Astrocyte of the spinal cord (primary cell): ENCODE data around the gene ECHS1.
"Not testable (repeated sequence)": the region's sequence is repeated elsewhere in the genome, so short reads cannot be mapped to it uniquely, and the experiment has no call there.

Source experiments
- DNase-seq: peaks from one replicate; pipeline ENCODE4 v3.0.0; 2011; ENCODE audit warnings: low read depth, low spot score
- H3K4me3 ChIP-seq: 2 replicates; pipeline ENCODE4 v1.5.1; 2011; ENCODE audit warnings: low read depth, mild to moderate bottlenecking, low read length, moderate library complexity
- in situ Hi-C: cut with HindIII; loops from 2 replicates; pipeline ENCODE4 v1.10.0; 2017; ENCODE audit warnings: low sequenced_read_pairs
- TF ChIP-seq, protein P1 (sequence below): IDR thresholded peaks from 2 replicates; pipeline ENCODE4 v1.5.1; 2012; ENCODE audit warnings: low read depth, mild to moderate bottlenecking, low read length, inconsistent platforms

The ECHS1 gene

DNA sequence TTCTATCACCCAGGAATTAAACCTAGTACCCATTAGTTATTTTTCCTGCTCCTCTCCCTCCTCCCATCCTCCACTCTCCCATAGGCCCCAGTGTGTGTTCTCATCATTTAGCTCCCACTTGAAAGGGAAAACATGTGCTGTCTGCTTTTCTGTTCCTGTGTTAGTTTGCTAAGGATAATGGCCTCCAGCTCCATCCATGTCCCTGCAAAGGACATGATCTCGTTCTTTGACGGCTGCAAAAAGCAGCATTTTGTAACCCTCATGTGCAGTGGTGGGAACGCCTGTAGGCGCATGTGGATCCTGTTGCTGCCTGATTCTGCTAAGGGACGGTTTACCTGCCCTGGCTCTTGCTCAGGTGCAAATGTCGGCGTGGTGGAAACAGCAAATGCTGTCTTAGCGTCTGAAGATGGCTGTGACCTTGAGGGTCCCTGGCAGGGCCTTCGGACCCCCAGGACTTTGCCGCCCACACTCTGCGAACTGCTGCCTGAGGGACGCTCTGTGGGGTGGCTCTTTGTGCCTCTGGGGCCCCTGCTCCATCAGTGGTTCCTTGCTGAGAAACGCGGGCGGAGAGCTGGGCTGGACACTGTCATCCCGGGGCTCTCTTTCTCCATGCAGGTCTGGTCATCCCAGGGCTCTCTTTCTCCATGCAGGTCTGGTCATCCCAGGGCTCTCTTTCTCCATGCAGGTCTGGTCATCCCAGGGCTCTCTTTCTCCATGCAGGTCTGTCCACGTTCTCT lies 15.2 kb upstream of the ECHS1 start:
- H3K4me3 ChIP-seq, result no peak overlapping the region
- DNase-seq, result no peak
- in situ Hi-C loops, result no loop called here
- TF ChIP-seq, protein P1, sequence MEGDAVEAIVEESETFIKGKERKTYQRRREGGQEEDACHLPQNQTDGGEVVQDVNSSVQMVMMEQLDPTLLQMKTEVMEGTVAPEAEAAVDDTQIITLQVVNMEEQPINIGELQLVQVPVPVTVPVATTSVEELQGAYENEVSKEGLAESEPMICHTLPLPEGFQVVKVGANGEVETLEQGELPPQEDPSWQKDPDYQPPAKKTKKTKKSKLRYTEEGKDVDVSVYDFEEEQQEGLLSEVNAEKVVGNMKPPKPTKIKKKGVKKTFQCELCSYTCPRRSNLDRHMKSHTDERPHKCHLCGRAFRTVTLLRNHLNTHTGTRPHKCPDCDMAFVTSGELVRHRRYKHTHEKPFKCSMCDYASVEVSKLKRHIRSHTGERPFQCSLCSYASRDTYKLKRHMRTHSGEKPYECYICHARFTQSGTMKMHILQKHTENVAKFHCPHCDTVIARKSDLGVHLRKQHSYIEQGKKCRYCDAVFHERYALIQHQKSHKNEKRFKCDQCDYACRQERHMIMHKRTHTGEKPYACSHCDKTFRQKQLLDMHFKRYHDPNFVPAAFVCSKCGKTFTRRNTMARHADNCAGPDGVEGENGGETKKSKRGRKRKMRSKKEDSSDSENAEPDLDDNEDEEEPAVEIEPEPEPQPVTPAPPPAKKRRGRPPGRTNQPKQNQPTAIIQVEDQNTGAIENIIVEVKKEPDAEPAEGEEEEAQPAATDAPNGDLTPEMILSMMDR, result no peak

- in situ Hi-C loops, DNase-seq, H3K4me3 ChIP-seq: not testable (repeated sequence)
These were observed 13.8 kb upstream of the ECHS1 start for GRCh38 chr10:133386951-133387350.

DNA sequence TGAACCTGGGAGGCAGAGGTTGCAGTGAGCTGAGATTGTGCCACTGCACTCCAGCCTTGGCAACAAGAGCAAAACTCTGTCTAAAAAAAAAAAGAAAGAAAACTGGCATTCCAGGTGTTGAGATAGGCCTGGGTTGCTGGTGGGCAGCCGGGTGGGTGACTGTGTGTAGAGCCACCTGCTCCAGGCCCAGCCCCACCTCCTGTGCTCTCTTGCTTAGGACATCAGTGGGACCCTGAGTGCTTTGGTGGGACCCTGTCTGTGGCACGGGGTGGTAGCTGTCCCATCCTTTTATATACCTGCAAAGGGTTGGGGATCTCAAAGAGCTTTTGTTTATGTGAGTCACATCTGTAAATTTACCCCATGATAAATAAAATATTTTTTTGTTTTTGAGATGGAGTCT lies 12.1 kb upstream of the ECHS1 start:
- no peak overlapping the region for H3K4me3 ChIP-seq
- in situ Hi-C loops, result no loop called here
- TF ChIP-seq, protein P1, result no peak
- no peak for DNase-seq

DNA sequence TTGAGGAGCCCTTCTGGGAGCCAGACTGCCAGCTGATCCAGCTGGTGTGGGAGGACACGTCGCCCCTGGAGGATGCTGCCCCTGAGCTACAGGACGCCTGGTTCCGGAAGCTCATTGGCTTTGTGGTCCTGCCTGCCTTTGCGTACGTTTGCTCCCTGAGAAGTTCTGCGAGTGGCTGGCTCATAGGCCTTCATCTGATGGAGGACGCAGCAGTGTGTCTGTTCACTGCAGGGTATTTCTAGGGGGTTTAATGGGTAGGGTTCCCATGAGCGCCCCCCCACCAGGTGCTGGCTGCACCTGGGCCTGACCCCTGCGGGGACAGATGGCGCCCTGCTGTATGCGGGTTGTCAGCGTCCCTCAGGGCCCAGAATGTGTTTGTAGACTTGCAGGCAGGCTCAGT lies 10.9 kb upstream of the ECHS1 start:
- TF ChIP-seq, protein P1, result no peak
- H3K4me3 ChIP-seq, result no peak overlapping the region
- no peak for DNase-seq
- in situ Hi-C loops, result no loop called here

- no peak for DNase-seq
- in situ Hi-C loops, result no loop called here
- no peak overlapping the region for H3K4me3 ChIP-seq
- TF ChIP-seq, protein P1, result no peak
These were observed 10.4 kb upstream of the ECHS1 start for GRCh38 chr10:133383551-133383950.

DNA sequence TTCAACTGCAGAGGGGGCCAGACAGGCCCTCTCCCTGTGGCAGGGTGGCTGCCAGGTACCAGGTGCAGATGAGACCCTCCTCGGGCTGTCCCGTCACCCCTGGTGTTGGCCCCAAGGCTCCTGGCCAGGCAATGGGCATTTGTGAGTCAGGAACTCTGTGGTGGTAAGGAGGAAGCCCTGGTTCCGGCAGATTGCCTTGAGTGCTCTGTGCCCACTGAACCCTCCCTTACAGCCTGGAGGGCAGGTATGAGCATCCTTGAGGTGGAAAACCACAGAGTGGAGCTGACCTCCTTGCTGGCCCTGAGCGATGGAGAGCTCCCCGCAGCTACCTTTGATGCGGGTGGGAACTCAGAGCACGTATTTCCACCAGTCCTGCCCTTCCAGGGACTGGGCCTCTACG lies 7.9 kb upstream of the ECHS1 start:
- TF ChIP-seq, protein P1, result no peak
- no peak for DNase-seq
- in situ Hi-C loops, result no loop called here
- no peak overlapping the region for H3K4me3 ChIP-seq

DNA sequence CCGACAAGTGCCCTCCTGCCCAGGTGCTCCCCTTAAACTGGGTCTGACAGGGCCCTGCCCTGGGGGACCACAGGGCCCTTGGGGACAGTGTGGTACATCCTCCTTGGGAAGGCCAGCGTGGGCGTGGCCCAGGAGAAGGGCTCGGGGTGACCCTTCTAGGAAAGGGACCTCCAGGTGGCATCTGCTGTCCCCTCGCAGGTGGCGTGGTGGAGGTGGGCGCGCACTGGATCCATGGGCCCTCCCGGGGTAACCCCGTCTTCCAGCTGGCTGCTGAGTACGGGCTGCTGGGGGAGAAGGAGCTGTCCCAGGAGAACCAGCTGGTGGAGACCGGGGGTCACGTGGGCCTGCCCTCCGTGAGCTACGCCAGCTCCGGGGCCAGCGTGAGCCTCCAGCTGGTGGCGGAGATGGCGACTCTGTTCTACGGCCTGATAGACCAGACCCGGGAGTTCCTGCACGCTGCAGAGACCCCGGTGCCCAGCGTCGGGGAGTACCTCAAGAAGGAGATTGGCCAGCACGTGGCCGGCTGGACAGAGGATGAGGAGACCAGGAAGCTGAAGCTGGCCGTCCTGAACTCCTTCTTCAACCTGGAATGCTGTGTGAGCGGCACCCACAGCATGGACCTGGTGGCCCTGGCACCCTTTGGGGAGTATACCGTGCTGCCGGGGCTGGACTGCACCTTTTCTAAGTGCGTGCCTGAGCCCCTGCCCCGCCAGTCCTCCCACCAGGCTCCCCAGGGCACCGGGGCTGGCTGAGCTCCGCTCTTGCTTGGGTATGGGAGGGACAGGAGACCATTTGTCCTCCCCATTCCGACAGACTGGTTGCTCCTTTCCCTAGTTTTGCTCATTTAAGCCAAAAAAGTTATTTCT lies 6.9 kb upstream of the ECHS1 start:
- in situ Hi-C loops, result no loop called here
- peak overlapping the region; percentile 39 for H3K4me3 ChIP-seq
- TF ChIP-seq, protein P1, result no peak
- DNase-seq, result no peak
